ENCODE measurements around the gene PROX1.

Gene PROX1

DNA sequence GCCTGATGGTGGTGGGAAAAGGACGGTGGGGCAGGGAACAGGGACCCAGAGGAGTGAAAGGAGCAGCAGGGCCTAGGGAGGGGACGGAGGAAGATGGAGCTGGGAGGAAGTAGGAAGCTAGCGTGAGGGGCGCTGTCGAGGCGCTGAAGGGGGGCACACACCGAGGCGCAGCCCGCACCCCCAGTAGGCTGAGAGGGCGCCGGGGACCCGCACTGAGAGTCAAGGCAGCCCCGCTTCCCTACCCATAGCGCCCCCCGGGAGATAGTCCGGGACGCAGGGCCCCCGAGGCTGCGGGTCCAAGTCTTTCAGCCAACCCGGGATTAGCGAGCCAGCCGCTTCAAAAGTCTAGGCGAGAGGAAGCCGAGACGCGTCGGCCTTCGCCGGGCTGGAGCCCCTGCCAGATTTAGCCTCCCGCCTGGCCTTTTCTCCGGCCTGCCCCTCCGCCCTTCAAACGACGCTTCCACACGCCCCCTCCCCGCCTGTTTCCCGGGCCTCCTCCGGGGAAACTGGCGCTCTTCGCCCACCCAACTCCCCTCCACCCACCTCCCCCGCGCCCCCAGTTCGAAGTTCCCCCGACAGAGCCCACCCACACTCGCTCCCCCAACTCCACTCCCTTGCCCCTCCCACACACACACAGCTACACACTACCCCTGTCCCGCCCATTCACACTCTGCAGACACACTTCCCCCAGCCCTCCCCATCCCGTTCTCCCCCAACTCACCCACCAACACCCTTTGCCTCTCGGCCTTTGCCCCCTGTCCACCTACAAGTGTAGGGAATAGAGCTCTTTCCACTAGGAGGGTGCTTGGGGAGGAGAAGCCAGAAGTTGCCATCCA lies 7.8 kb upstream of the PROX1 start:
- Histone ChIP-seq H4K91ac (ENCODE audit: low read depth, low read length) (no peak overlapping the region), H3K27ac (ENCODE audit: low read depth, low read length) (no peak overlapping the region), H3K4me3 (ENCODE audit: low read depth, low read length) (peak overlapping the region; percentile 59), H4K12ac (ENCODE audit: low read depth, low read length) (no peak overlapping the region), H2AK5ac (ENCODE audit: low read length) (no peak overlapping the region), H3K4me2 (ENCODE audit: low read length) (peak overlapping the region; percentile 64), H3K4me1 (ENCODE audit: control insufficient read depth in 1 of 2, insufficient read depth in 2 of 2, low read length in 2 of 2) (peaks cover 13 to 21% of the 10 kb centered on the region in 2 experiments), H2AFZ (ENCODE audit: insufficient read depth, low read length, poor library complexity) (peak overlapping the region; percentile 32), H2BK5ac (ENCODE audit: low read depth, low read length, poor library complexity) (no peak overlapping the region), H2BK120ac (ENCODE audit: insufficient read depth, low read length, poor library complexity) (no peak overlapping the region), H3K23ac (ENCODE audit: low read length) (no peak overlapping the region), H3K14ac (ENCODE audit: low read length) (no peak overlapping the region), H3K27me3 (ENCODE audit: insufficient read depth, low read length) (peaks cover 61% of the 10 kb centered on the region), H3K9me3 (ENCODE audit: insufficient read depth, low read depth, low read length) (peaks cover 5% of the 10 kb centered on the region), H3K4ac (ENCODE audit: low read depth, low read length) (no peak overlapping the region), H3K18ac (ENCODE audit: low read length) (no peak overlapping the region), H3K79me1 (ENCODE audit: low read length) (no peaks in the 10 kb centered on the region), H3K79me2 (ENCODE audit: control insufficient read depth, insufficient read depth, low read length, poor library complexity) (no peaks in the 10 kb centered on the region), H4K8ac (ENCODE audit: low read depth, low read length) (no peak overlapping the region), H3K9ac (ENCODE audit: low read length) (no peak overlapping the region), H2BK12ac (ENCODE audit: low read length) (no peak overlapping the region), H3K36me3 (ENCODE audit: control insufficient read depth in 1 of 2, insufficient read depth in 2 of 2, low read length in 2 of 2) (no peaks in the 10 kb centered on the region)
- no peak for DNase-seq
- WGBS (ENCODE audit: extremely low coverage, insufficient coverage, insufficient read length), result no CpG with 5 or more reads among the region's 48 CpGs

DNA sequence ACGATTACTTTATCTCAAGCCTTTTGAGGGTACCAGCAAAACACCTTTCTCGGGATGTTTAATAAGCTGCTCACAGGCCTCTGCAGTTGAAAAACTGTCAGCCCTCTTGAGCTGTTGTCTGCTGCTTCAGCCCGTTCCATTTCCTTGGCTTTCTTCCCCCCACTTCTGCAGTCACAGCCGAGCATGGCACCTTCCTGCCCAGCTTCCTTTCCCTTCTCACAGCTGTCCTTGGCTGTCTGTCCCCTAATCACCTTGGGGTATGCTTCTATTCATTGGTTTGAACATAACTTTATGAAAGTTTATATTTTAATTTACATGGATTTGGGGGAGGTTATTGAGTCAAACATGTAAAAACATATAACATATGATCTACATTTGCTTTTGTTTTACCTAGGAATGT lies 6.9 kb upstream of the PROX1 start:
- no peak overlapping the region for H3K18ac ChIP-seq (ENCODE audit: low read length)
- no peak overlapping the region for H3K4me2 ChIP-seq (ENCODE audit: low read length)
- no peak overlapping the region for H2BK5ac ChIP-seq (ENCODE audit: low read depth, low read length, poor library complexity)
- H3K9me3 ChIP-seq (ENCODE audit: insufficient read depth, low read depth, low read length), result peaks cover 5% of the 10 kb centered on the region
- H3K9ac ChIP-seq (ENCODE audit: low read length), result no peak overlapping the region
- no peak overlapping the region for H3K4ac ChIP-seq (ENCODE audit: low read depth, low read length)
- H2BK12ac ChIP-seq (ENCODE audit: low read length), result no peak overlapping the region
- H3K27ac ChIP-seq (ENCODE audit: low read depth, low read length), result no peak overlapping the region
- no peak for DNase-seq
- H3K79me2 ChIP-seq (ENCODE audit: control insufficient read depth, insufficient read depth, low read length, poor library complexity), result no peaks in the 10 kb centered on the region
- no peak overlapping the region for H4K12ac ChIP-seq (ENCODE audit: low read depth, low read length)
- no peak overlapping the region for H3K23ac ChIP-seq (ENCODE audit: low read length)
- no peak overlapping the region for H4K91ac ChIP-seq (ENCODE audit: low read depth, low read length)
- H3K79me1 ChIP-seq (ENCODE audit: low read length), result no peaks in the 10 kb centered on the region
- peaks cover 71% of the 10 kb centered on the region for H3K27me3 ChIP-seq (ENCODE audit: insufficient read depth, low read length)
- no peak overlapping the region for H2BK120ac ChIP-seq (ENCODE audit: insufficient read depth, low read length, poor library complexity)
- H3K14ac ChIP-seq (ENCODE audit: low read length), result no peak overlapping the region
- no peak overlapping the region for H4K8ac ChIP-seq (ENCODE audit: low read depth, low read length)
- H3K4me3 ChIP-seq (ENCODE audit: low read depth, low read length), result no peak overlapping the region
- H2AFZ ChIP-seq (ENCODE audit: insufficient read depth, low read length, poor library complexity), result no peak overlapping the region
- H2AK5ac ChIP-seq (ENCODE audit: low read length), result no peak overlapping the region
- H3K4me1 ChIP-seq (ENCODE audit: control insufficient read depth in 1 of 2, insufficient read depth in 2 of 2, low read length in 2 of 2), result peaks cover 16 to 28% of the 10 kb centered on the region in 2 experiments
- no CpG with 5 or more reads among the region's 4 CpGs for WGBS (ENCODE audit: extremely low coverage, insufficient coverage, insufficient read length)
- H3K36me3 ChIP-seq (ENCODE audit: control insufficient read depth in 1 of 2, insufficient read depth in 2 of 2, low read length in 2 of 2), result no peaks in the 10 kb centered on the region

DNA sequence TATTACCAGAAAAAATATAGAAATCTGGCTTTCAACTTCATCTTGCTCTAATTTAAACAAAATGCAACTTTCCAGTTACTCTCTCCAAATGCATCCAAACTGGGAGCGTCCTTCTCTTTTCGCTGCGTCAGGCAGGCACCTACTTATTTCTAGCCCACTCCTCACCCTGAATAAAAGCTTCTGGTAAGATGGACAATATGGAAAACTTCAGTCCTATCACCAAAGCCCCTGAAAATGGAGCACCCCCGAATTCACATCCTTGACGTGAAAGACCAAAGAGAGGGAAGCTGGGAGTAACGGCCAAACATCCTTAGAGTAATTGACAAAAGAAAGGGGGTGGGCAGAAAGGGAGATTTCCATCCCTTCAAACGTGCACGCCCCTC lies 5.5 kb upstream of the PROX1 start:
- Histone ChIP-seq H4K12ac (ENCODE audit: low read depth, low read length) (no peak overlapping the region), H3K27ac (ENCODE audit: low read depth, low read length) (no peak overlapping the region), H3K4me1 (ENCODE audit: control insufficient read depth in 1 of 2, insufficient read depth in 2 of 2, low read length in 2 of 2) (peaks cover 16 to 28% of the 10 kb centered on the region in 2 experiments), H3K4me2 (ENCODE audit: low read length) (peak overlapping the region; percentile 92), H3K36me3 (ENCODE audit: control insufficient read depth in 1 of 2, insufficient read depth in 2 of 2, low read length in 2 of 2) (no peaks in the 10 kb centered on the region), H3K79me2 (ENCODE audit: control insufficient read depth, insufficient read depth, low read length, poor library complexity) (no peaks in the 10 kb centered on the region), H3K4me3 (ENCODE audit: low read depth, low read length) (no peak overlapping the region), H2BK5ac (ENCODE audit: low read depth, low read length, poor library complexity) (no peak overlapping the region), H3K14ac (ENCODE audit: low read length) (no peak overlapping the region), H3K18ac (ENCODE audit: low read length) (no peak overlapping the region), H2AK5ac (ENCODE audit: low read length) (no peak overlapping the region), H3K9me3 (ENCODE audit: insufficient read depth, low read depth, low read length) (peaks cover 5% of the 10 kb centered on the region), H4K91ac (ENCODE audit: low read depth, low read length) (no peak overlapping the region), H2BK120ac (ENCODE audit: insufficient read depth, low read length, poor library complexity) (no peak overlapping the region), H2AFZ (ENCODE audit: insufficient read depth, low read length, poor library complexity) (no peak overlapping the region), H3K4ac (ENCODE audit: low read depth, low read length) (no peak overlapping the region), H3K79me1 (ENCODE audit: low read length) (no peaks in the 10 kb centered on the region), H3K27me3 (ENCODE audit: insufficient read depth, low read length) (peaks cover 76% of the 10 kb centered on the region), H3K9ac (ENCODE audit: low read length) (no peak overlapping the region), H2BK12ac (ENCODE audit: low read length) (no peak overlapping the region), H4K8ac (ENCODE audit: low read depth, low read length) (no peak overlapping the region), H3K23ac (ENCODE audit: low read length) (no peak overlapping the region)
- WGBS (ENCODE audit: extremely low coverage, insufficient coverage, insufficient read length), result no CpG with 5 or more reads among the region's 8 CpGs
- no peak for DNase-seq

DNA sequence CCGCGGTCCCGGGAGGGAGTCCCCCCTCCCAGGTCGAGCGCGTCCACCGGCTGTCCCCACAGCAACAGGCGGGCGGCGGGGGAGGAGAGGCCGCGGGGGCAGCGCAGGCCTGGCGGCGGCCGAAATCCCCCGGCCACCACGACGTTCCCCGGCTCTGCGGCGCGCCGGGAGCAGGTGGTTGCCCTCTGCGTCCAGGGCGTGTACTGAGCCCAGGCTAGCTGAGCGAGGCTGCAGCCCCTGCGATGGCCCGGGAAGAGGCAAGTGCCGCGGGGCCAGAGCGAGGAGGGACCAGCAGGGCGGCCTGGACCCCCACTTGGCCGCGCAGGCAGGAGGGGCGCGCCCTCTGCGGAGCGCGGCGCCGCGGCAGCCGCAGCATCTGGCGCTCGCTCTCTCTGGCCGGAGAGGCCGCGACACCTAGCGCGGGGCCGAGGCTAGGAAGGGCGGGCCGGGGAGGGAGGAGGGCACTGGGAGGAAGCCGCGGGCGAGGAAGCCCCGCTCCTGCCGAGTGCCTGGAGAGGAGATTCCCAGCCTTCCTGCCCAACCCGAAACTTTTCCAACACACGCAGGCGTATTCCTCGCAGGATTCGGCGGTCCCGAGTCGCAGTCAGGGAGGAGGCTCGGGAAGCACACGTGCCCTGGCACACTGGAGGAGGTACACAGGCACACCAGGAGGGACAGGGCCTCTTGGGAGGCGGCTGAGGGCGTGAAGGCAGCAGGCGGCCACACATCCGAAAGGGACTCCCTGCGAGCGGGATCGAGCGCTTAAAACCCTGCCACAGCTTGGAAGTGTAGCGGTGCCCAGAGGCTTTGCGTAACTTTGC lies 4.9 kb upstream of the PROX1 start:
- Histone ChIP-seq H3K4me3 (ENCODE audit: low read depth, low read length) (peak overlapping the region; percentile 61), H4K91ac (ENCODE audit: low read depth, low read length) (no peak overlapping the region), H3K23ac (ENCODE audit: low read length) (no peak overlapping the region), H3K27ac (ENCODE audit: low read depth, low read length) (no peak overlapping the region), H2AK5ac (ENCODE audit: low read length) (no peak overlapping the region), H3K4me1 (ENCODE audit: control insufficient read depth in 1 of 2, insufficient read depth in 2 of 2, low read length in 2 of 2) (peaks cover 16 to 28% of the 10 kb centered on the region in 2 experiments), H3K79me1 (ENCODE audit: low read length) (peaks cover 1% of the 10 kb centered on the region), H3K79me2 (ENCODE audit: control insufficient read depth, insufficient read depth, low read length, poor library complexity) (no peaks in the 10 kb centered on the region), H3K9ac (ENCODE audit: low read length) (no peak overlapping the region), H3K4ac (ENCODE audit: low read depth, low read length) (no peak overlapping the region), H3K14ac (ENCODE audit: low read length) (no peak overlapping the region), H3K18ac (ENCODE audit: low read length) (no peak overlapping the region), H3K27me3 (ENCODE audit: insufficient read depth, low read length) (peaks cover 72% of the 10 kb centered on the region), H2BK5ac (ENCODE audit: low read depth, low read length, poor library complexity) (no peak overlapping the region), H3K36me3 (ENCODE audit: control insufficient read depth in 1 of 2, insufficient read depth in 2 of 2, low read length in 2 of 2) (no peaks in the 10 kb centered on the region), H2BK120ac (ENCODE audit: insufficient read depth, low read length, poor library complexity) (no peak overlapping the region), H4K12ac (ENCODE audit: low read depth, low read length) (no peak overlapping the region), H3K4me2 (ENCODE audit: low read length) (peak overlapping the region; percentile 92), H4K8ac (ENCODE audit: low read depth, low read length) (peak overlapping the region; percentile 10), H3K9me3 (ENCODE audit: insufficient read depth, low read depth, low read length) (peaks cover 5% of the 10 kb centered on the region), H2BK12ac (ENCODE audit: low read length) (no peak overlapping the region), H2AFZ (ENCODE audit: insufficient read depth, low read length, poor library complexity) (peak overlapping the region; percentile 57)
- no peak for DNase-seq
- no CpG with 5 or more reads among the region's 79 CpGs for WGBS (ENCODE audit: extremely low coverage, insufficient coverage, insufficient read length)

All from trophoblast cell (in vitro differentiated cells and primary cell).